GM12878 (cell line): Measurements from ENCODE around the gene RPUSD1. TPM values are rescaled to one million over a fixed set of nuclear protein-coding genes. Genes with fewer than 3 reads are reported as not detected.

Experiments used
- ATAC-seq: fragments of 200-7000 bp; cut with Tn5 transposase; 3 replicates; pipeline ENCODE4 v1.9.1; 2020; ENCODE audit warnings: mild to moderate bottlenecking, moderate library complexity
- BruUV-seq: library from RNA; stranded (reverse); fragments of 400-500 nt; replicated peaks from 2 replicates; lab custom pipeline; 2021; lab: Mats Ljungman, UMichigan
- CTCF ChIA-PET: fragments of 300-600 bp; sonication (Branson Sonifier 250); formaldehyde crosslinking; extraction: SDS; loops from one replicate; lab custom pipeline; 2021; ENCODE audit warnings: inconsistent platforms; lab: Yijun Ruan, JAX
- POLR2A ChIA-PET: fragments of 350-600 bp; formaldehyde crosslinking; extraction: SDS; loops from one replicate; lab custom pipeline; 2021; ENCODE audit warnings: inconsistent platforms; lab: Charles Lee
- RAD21 ChIA-PET: fragments of 300-600 bp; sonication (Branson Sonifier 250); formaldehyde crosslinking; loops from one replicate; lab custom pipeline; 2023; ENCODE audit warnings: antibody characterized with exemption; ENCODE audit not compliant: unreplicated experiment; lab: Charles Lee
- SMC1A ChIA-PET: fragments of 300-600 bp; sonication (Branson Sonifier 250); formaldehyde crosslinking; loops from one replicate; lab custom pipeline; 2023; ENCODE audit not compliant: unreplicated experiment, uncharacterized antibody; lab: Charles Lee
- DNase-seq: peaks from one replicate; pipeline ENCODE4 v3.0.0-alpha.2; 2011; ENCODE audit warnings: low read depth, low spot score
- FAIRE-seq: peaks from 3 replicates; lab custom pipeline; 2011; peaks lifted over from hg19 to GRCh38; lab: Jason Lieb, UNC
- H2AFZ ChIP-seq: 2 replicates; pipeline ENCODE4 v1.6.0; 2011; ENCODE audit warnings: low read depth, low read length, control low read depth; ENCODE audit not compliant: control insufficient read depth
- H3K27ac ChIP-seq: 2 replicates; pipeline ENCODE4 v1.5.1; 2011; ENCODE audit warnings: control low read depth; ENCODE audit not compliant: control insufficient read depth, insufficient read depth
- H3K27me3 ChIP-seq, 2 experiments: replicated peaks in 1 of 2; 2 replicates each; pipeline versions ENCODE4 v1.6.0 to v1.6.1; 2011; ENCODE audit warnings: low read length in 1 of 2; ENCODE audit not compliant: control insufficient read depth in 2 of 2, insufficient read depth in 2 of 2
- H3K36me3 ChIP-seq, 2 experiments: 2 replicates each; pipeline ENCODE4 v1.5.1; 2011; ENCODE audit warnings: low read length in 1 of 2; ENCODE audit not compliant: control insufficient read depth in 2 of 2, insufficient read depth in 2 of 2
- H3K4me1 ChIP-seq: 2 replicates; pipeline ENCODE4 v1.6.1; 2011; ENCODE audit warnings: mild to moderate bottlenecking, low read length, moderate library complexity, mixed read lengths; ENCODE audit not compliant: control insufficient read depth, insufficient read depth
- H3K4me2 ChIP-seq: 2 replicates; pipeline ENCODE4 v1.6.0; 2011; ENCODE audit warnings: control low read depth; ENCODE audit not compliant: control insufficient read depth, insufficient read depth
- H3K4me3 ChIP-seq: fragments of 200-600 bp; sonication (generic); 2 replicates; pipeline ENCODE4 v1.5.1; 2016
- H3K79me2 ChIP-seq: 2 replicates; pipeline ENCODE4 v1.6.0; 2011; ENCODE audit warnings: low read length; ENCODE audit not compliant: control insufficient read depth, insufficient read depth
- H3K9ac ChIP-seq: 2 replicates; pipeline ENCODE4 v1.8.0; 2011; ENCODE audit warnings: low read length, control low read depth, mixed read lengths; ENCODE audit not compliant: control insufficient read depth, insufficient read depth
- H3K9me3 ChIP-seq: replicated peaks from 3 replicates; pipeline ENCODE4 v1.5.1; 2011; ENCODE audit warnings: mild to moderate bottlenecking, low read length; ENCODE audit not compliant: control insufficient read depth, insufficient read depth
- H4K20me1 ChIP-seq: 2 replicates; pipeline ENCODE4 v1.6.0; 2011; ENCODE audit not compliant: control insufficient read depth, insufficient read depth
- ASH2L ChIP-seq: fragments of 300-600, 200-600 bp; sonication (generic); IDR thresholded peaks from 2 replicates; pipeline ENCODE4 v1.6.1; 2017; ENCODE audit warnings: low read depth, mild to moderate bottlenecking, borderline replicate concordance
- CHD4 ChIP-seq: fragments of 200-600 bp; sonication (generic); IDR thresholded peaks from 2 replicates; pipeline ENCODE4 v1.6.1; 2016; ENCODE audit warnings: mild to moderate bottlenecking
- EED ChIP-seq: sonication (generic); IDR thresholded peaks from 2 replicates; pipeline ENCODE4 v1.6.1; 2016; ENCODE audit warnings: antibody characterized with exemption, low read depth
- IRF4 ChIP-seq: IDR thresholded peaks from 2 replicates; pipeline ENCODE4 v1.6.1; 2011; ENCODE audit warnings: low read depth, low read length
- NFYA ChIP-seq: IDR thresholded peaks from 2 replicates; pipeline ENCODE4 v1.6.1; 2011; ENCODE audit warnings: low read depth, mild to moderate bottlenecking, low read length, improper control_type of control experiment, borderline replicate concordance
- RELA ChIP-seq: fragments of 450-650 bp; IDR thresholded peaks from 2 replicates; pipeline ENCODE4 v1.8.0; 2014; ENCODE audit warnings: borderline replicate concordance; ENCODE audit not compliant: partially characterized antibody
- SMC3 ChIP-seq: IDR thresholded peaks from 2 replicates; pipeline ENCODE4 v1.6.1; 2011; ENCODE audit warnings: low read length, improper control_type of control experiment, borderline replicate concordance
- WGBS: methylation state at CpG from one replicate; pipeline ENCODE4 v1.1.6; 2016; ENCODE audit warnings: low lambda C conversion rate; ENCODE audit not compliant: insufficient replicate concordance, insufficient coverage; ENCODE audit errors: missing lambda C conversion rate; 5-methylcytosine and 5-hydroxymethylcytosine counted together
- in situ Hi-C: fragments of 300-500 bp; cut with MboI; formaldehyde crosslinking; loops from 9 replicates; pipeline ENCODE4 v1.14.3; 2018; ENCODE audit warnings: mixed read lengths
- intact Hi-C: fragments of 100-400 bp; cut with micrococcal nuclease; formaldehyde crosslinking; loops from one replicate; pipeline ENCODE4 v1.14.2; 2022; ENCODE audit not compliant: unreplicated experiment
- polyA plus RNA-seq, 11 experiments: library from polyadenylated mRNA; depleted of rRNA in 4 of 11; unstranded in 6 of 11; stranded (reverse) in 5 of 11; fragments of >200 nt; fragmentation: Nextera tagmentation in 4 of 11; fragmentation: Illumina TruSeq in 1 of 11; extraction: Ambion mirVana in 4 of 11; extraction: Trizol in 1 of 11; gene quantifications; 1 replicate in 1 of 11; 2 replicates in 10 of 11; pipeline versions ENCODE4 v1.2.1 to v1.2.3, GENCODE V29; 2011 to 2016; ENCODE audit warnings: inconsistent platforms in 2 of 11, missing spikeins in 2 of 11, low read depth in 1 of 11
- total RNA-seq, 4 experiments: library from RNA; depleted of rRNA in 3 of 4; stranded (reverse); fragments of >200 nt in 3 of 4; fragmentation: Illumina TruSeq in 1 of 4; extraction: Trizol in 1 of 4; gene quantifications; 2 replicates each; pipeline versions ENCODE4 v1.2.1 to v1.2.3, GENCODE V29; 2013 to 2021
- TF ChIP-seq, protein P1 (sequence below): IDR thresholded peaks from 2 replicates; pipeline ENCODE4 v1.6.1; 2012; ENCODE audit warnings: low read depth, low read length, improper control_type of control experiment
- TF ChIP-seq, protein P2 (sequence below): IDR thresholded peaks from 2 replicates; pipeline ENCODE4 v1.6.1; 2012; ENCODE audit warnings: low read depth, low read length, improper control_type of control experiment
- TF ChIP-seq, protein P3 (sequence below): fragments of 150-350 bp; IDR thresholded peaks from 2 replicates; pipeline ENCODE4 v1.6.1; 2014; ENCODE audit warnings: mild to moderate bottlenecking, low read depth, low read length
- TF ChIP-seq, protein P4 (sequence below): IDR thresholded peaks from 2 replicates; pipeline ENCODE4 v1.6.1; 2011; ENCODE audit warnings: low read depth, low read length, improper control_type of control experiment, borderline replicate concordance

RPUSD1 gene
- total and polyA plus RNA-seq, 10 of the 15 experiments (the other 5 are each of a cell fraction or from before 2014, with no cell fraction given) = 0.55 to 49.9 (median 21.1) TPM

DNA sequence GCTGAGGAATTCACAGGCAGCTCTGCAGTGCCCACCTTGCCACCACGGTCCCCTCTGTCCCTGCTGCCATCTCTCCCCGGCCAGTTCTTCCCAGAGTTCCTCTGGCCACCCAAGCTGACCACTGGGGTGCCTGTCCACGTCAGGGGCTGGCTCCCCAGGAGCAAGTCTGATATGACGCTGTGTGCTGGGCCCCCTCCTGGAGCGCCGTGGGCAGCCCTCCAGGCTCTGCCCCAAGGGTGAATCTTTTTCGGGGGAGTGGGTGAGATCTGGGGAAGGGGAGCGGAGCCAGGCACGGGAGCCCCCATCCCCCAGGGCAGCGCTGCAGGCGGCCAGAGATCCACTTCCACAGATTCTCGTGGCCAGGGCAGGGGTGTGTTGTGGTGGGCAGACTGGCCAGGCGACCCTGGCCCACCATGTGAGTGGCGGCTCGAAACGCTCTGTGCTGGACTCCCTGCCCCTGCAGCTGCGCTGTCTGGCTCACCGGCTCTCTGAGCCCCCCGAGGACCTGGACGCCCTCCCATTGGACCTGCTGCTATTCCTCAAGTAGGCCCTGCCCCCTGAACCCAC, 23.9 kb downstream of the RPUSD1 start:
- Histone ChIP-seq H3K36me3 (no peaks in the 10 kb centered on the region), H3K4me1 (no peaks in the 10 kb centered on the region), H3K4me3 (no peak overlapping the region), H3K27me3 (no peaks in the 10 kb centered on the region), H3K4me2 (no peak overlapping the region), H4K20me1 (no peaks in the 10 kb centered on the region), H3K79me2 (no peaks in the 10 kb centered on the region), H3K27ac (no peak overlapping the region), H2AFZ (no peak overlapping the region), H3K9ac (no peak overlapping the region), H3K9me3 (no peaks in the 10 kb centered on the region)
- 37% methylated on average over 20 of the region's 20 CpGs for WGBS
- CTCF ChIA-PET = no interaction called here
- no TSS peak for BruUV-seq
- DNase-seq (no peak), ATAC-seq (no peak), FAIRE-seq (no peak)
- TF ChIP-seq RELA = no peak
- TF ChIP-seq, protein P1, sequence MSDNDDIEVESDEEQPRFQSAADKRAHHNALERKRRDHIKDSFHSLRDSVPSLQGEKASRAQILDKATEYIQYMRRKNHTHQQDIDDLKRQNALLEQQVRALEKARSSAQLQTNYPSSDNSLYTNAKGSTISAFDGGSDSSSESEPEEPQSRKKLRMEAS = no peak
- TF ChIP-seq CHD4 = no peak
- TF ChIP-seq NFYA = no peak
- TF ChIP-seq SMC3 = no peak
- intact Hi-C loops (no loop called here), in situ Hi-C loops (no loop called here)
- SMC1A ChIA-PET = no interaction called here
- POLR2A ChIA-PET = no interaction called here
- RAD21 ChIA-PET = no interaction called here

DNA sequence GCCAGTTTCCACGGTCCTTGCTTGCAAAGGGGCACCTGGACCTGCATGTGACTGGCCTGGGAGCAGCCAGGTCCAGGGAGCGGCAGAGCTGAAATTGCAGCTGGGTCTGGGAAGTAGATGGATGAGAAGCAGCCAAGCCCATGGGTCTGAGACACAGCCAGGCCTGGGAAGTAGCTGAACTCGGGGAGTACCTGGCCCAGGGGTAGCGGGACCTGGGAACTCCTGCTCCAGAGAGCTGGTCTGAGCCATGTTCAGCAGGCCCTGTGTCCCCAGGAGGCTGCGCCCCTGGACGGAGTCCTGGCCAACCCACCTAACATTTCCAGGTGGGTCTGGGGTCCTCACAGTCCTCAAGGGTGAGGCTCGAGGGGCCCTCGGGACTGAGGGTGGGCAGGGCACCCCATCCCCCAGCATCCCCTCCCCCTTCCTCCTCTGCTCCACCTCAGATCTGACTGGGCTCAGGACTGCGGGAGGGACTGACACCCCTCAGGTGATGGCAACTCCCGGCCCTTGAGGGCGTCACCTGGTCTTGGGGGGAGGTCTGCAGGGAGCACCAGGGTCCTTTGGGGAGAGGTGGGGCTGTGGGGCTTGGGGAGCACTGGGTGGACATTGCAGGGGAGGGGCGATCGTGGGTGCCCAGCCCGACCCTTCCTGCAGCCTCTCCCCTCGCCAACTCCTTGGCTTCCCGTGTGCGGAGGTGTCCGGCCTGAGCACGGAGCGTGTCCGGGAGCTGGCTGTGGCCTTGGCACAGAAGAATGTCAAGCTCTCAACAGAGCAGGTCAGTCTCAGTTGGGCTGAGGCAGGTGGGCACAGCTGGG, 24.6 kb downstream of the RPUSD1 start:
- FAIRE-seq = no peak
- H3K4me1 ChIP-seq = no peaks in the 10 kb centered on the region
- no peaks in the 10 kb centered on the region for H3K36me3 ChIP-seq
- no peak overlapping the region for H3K4me3 ChIP-seq
- no peak overlapping the region for H3K9ac ChIP-seq
- ChIA-PET POLR2A (no interaction called here), CTCF (no interaction called here), RAD21 (no interaction called here), SMC1A (no interaction called here)
- 52% methylated on average over 14 of the region's 21 CpGs for WGBS
- no peaks in the 10 kb centered on the region for H3K9me3 ChIP-seq
- no peak overlapping the region for H3K27ac ChIP-seq
- no peak for ATAC-seq
- intact Hi-C loops (no loop called here), in situ Hi-C loops (no loop called here)
- H4K20me1 ChIP-seq = no peaks in the 10 kb centered on the region
- no peaks in the 10 kb centered on the region for H3K27me3 ChIP-seq
- BruUV-seq = no TSS peak
- H3K79me2 ChIP-seq = no peaks in the 10 kb centered on the region
- DNase-seq = no peak
- no peak overlapping the region for H2AFZ ChIP-seq
- no peak overlapping the region for H3K4me2 ChIP-seq
- TF ChIP-seq IRF4 (no peak), EED (no peak), ASH2L (no peak)
- TF ChIP-seq, protein P2, sequence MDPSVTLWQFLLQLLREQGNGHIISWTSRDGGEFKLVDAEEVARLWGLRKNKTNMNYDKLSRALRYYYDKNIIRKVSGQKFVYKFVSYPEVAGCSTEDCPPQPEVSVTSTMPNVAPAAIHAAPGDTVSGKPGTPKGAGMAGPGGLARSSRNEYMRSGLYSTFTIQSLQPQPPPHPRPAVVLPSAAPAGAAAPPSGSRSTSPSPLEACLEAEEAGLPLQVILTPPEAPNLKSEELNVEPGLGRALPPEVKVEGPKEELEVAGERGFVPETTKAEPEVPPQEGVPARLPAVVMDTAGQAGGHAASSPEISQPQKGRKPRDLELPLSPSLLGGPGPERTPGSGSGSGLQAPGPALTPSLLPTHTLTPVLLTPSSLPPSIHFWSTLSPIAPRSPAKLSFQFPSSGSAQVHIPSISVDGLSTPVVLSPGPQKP = no peak
- TF ChIP-seq, protein P3, sequence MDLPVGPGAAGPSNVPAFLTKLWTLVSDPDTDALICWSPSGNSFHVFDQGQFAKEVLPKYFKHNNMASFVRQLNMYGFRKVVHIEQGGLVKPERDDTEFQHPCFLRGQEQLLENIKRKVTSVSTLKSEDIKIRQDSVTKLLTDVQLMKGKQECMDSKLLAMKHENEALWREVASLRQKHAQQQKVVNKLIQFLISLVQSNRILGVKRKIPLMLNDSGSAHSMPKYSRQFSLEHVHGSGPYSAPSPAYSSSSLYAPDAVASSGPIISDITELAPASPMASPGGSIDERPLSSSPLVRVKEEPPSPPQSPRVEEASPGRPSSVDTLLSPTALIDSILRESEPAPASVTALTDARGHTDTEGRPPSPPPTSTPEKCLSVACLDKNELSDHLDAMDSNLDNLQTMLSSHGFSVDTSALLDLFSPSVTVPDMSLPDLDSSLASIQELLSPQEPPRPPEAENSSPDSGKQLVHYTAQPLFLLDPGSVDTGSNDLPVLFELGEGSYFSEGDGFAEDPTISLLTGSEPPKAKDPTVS = no peak
- TF ChIP-seq, protein P4, sequence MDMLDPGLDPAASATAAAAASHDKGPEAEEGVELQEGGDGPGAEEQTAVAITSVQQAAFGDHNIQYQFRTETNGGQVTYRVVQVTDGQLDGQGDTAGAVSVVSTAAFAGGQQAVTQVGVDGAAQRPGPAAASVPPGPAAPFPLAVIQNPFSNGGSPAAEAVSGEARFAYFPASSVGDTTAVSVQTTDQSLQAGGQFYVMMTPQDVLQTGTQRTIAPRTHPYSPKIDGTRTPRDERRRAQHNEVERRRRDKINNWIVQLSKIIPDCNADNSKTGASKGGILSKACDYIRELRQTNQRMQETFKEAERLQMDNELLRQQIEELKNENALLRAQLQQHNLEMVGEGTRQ = no peak
